ENCODE data around the gene FAM83G. TPM values are rescaled to one million over a fixed set of nuclear protein-coding genes. Genes with fewer than 3 reads are reported as not detected.
"Not testable (repeated sequence)": the region's sequence is repeated elsewhere in the genome, so short reads cannot be mapped to it uniquely, and the experiment has no call there.

FAM83G gene
- total and polyA plus RNA-seq, 2 donors (not counting 3 experiments of a cell fraction or from before 2014, with no cell fraction given), result 7.0 to 10.9 TPM

- BruUV-seq (replicated peaks); intact Hi-C loops (cut with micrococcal nuclease); H3K9me3 ChIP-seq (replicated peaks; ENCODE audit: control insufficient read depth, insufficient read depth, low read length); CTCF ChIA-PET; H2AFZ ChIP-seq (ENCODE audit: low read depth, low read length); H3K36me3 ChIP-seq (ENCODE audit: control insufficient read depth in 2 of 2, extremely low read depth in 1 of 2, insufficient read depth in 2 of 2, low read length in 2 of 2); H3K4me2 ChIP-seq (ENCODE audit: insufficient read depth, low read length); H3K27ac ChIP-seq (ENCODE audit: insufficient read depth, low read depth, low read length); H3K9me1 ChIP-seq (replicated peaks; ENCODE audit: control insufficient read depth, extremely low read depth, insufficient read depth, low read length); H4K20me1 ChIP-seq (replicated peaks; ENCODE audit: control insufficient read depth, extremely low read depth, insufficient read depth, low read length); FAIRE-seq; H3K9ac ChIP-seq (replicated peaks; ENCODE audit: extremely low read depth, insufficient read depth, low read length); H3K4me3 ChIP-seq (replicated peaks in 1 of 3; ENCODE audit: insufficient read depth in 1 of 3, low read depth in 1 of 3, low read length in 3 of 3); dilution Hi-C loops (cut with MboI; ENCODE audit: extremely low pct_ligation_motif_present, low sequenced_read_pairs); H3K79me2 ChIP-seq (ENCODE audit: control insufficient read depth, insufficient read depth, low read length); H3K27me3 ChIP-seq (ENCODE audit: control insufficient read depth in 2 of 2, insufficient read depth in 2 of 2, low read length in 2 of 2); H3K4me1 ChIP-seq (ENCODE audit: control insufficient read depth, extremely low read depth, insufficient read depth, low read length); POLR2A ChIA-PET; DNase-seq (ENCODE audit: low read depth, low spot score): not testable (repeated sequence)
Observed at GRCh38 chr17:19042369-19042768, 37.8 kb upstream of the FAM83G start.

GRCh38 chr17:19041871-19042270, 37.3 kb upstream of the FAM83G start:
- H3K27me3 ChIP-seq (ENCODE audit: control insufficient read depth in 2 of 2, insufficient read depth in 2 of 2, low read length in 2 of 2); H3K9me3 ChIP-seq (replicated peaks; ENCODE audit: control insufficient read depth, insufficient read depth, low read length); dilution Hi-C loops (cut with MboI; ENCODE audit: extremely low pct_ligation_motif_present, low sequenced_read_pairs); H3K4me3 ChIP-seq (replicated peaks in 1 of 3; ENCODE audit: insufficient read depth in 1 of 3, low read depth in 1 of 3, low read length in 3 of 3); H3K4me2 ChIP-seq (ENCODE audit: insufficient read depth, low read length); H3K9me1 ChIP-seq (replicated peaks; ENCODE audit: control insufficient read depth, extremely low read depth, insufficient read depth, low read length); H3K4me1 ChIP-seq (ENCODE audit: control insufficient read depth, extremely low read depth, insufficient read depth, low read length); H3K9ac ChIP-seq (replicated peaks; ENCODE audit: extremely low read depth, insufficient read depth, low read length); H4K20me1 ChIP-seq (replicated peaks; ENCODE audit: control insufficient read depth, extremely low read depth, insufficient read depth, low read length); intact Hi-C loops (cut with micrococcal nuclease); CTCF ChIA-PET; POLR2A ChIA-PET; H3K36me3 ChIP-seq (ENCODE audit: control insufficient read depth in 2 of 2, extremely low read depth in 1 of 2, insufficient read depth in 2 of 2, low read length in 2 of 2); H3K79me2 ChIP-seq (ENCODE audit: control insufficient read depth, insufficient read depth, low read length); H2AFZ ChIP-seq (ENCODE audit: low read depth, low read length); BruUV-seq (replicated peaks); FAIRE-seq; H3K27ac ChIP-seq (ENCODE audit: insufficient read depth, low read depth, low read length); DNase-seq (ENCODE audit: low read depth, low spot score): not testable (repeated sequence)

GRCh38 chr17:19040350-19040749, 35.8 kb upstream of the FAM83G start:
- H3K9ac ChIP-seq (replicated peaks; ENCODE audit: extremely low read depth, insufficient read depth, low read length); POLR2A ChIA-PET; FAIRE-seq; intact Hi-C loops (cut with micrococcal nuclease); H2AFZ ChIP-seq (ENCODE audit: low read depth, low read length); H3K27ac ChIP-seq (ENCODE audit: insufficient read depth, low read depth, low read length); H3K4me2 ChIP-seq (ENCODE audit: insufficient read depth, low read length); dilution Hi-C loops (cut with MboI; ENCODE audit: extremely low pct_ligation_motif_present, low sequenced_read_pairs); H3K4me1 ChIP-seq (ENCODE audit: control insufficient read depth, extremely low read depth, insufficient read depth, low read length); H4K20me1 ChIP-seq (replicated peaks; ENCODE audit: control insufficient read depth, extremely low read depth, insufficient read depth, low read length); H3K27me3 ChIP-seq (ENCODE audit: control insufficient read depth in 2 of 2, insufficient read depth in 2 of 2, low read length in 2 of 2); BruUV-seq (replicated peaks); H3K36me3 ChIP-seq (ENCODE audit: control insufficient read depth in 2 of 2, extremely low read depth in 1 of 2, insufficient read depth in 2 of 2, low read length in 2 of 2); H3K9me3 ChIP-seq (replicated peaks; ENCODE audit: control insufficient read depth, insufficient read depth, low read length); H3K4me3 ChIP-seq (replicated peaks in 1 of 3; ENCODE audit: insufficient read depth in 1 of 3, low read depth in 1 of 3, low read length in 3 of 3); DNase-seq (ENCODE audit: low read depth, low spot score); H3K79me2 ChIP-seq (ENCODE audit: control insufficient read depth, insufficient read depth, low read length); CTCF ChIA-PET; H3K9me1 ChIP-seq (replicated peaks; ENCODE audit: control insufficient read depth, extremely low read depth, insufficient read depth, low read length): not testable (repeated sequence)

GRCh38 chr17:19038730-19039129, 34.2 kb upstream of the FAM83G start:
- H3K9ac ChIP-seq (replicated peaks; ENCODE audit: extremely low read depth, insufficient read depth, low read length); BruUV-seq (replicated peaks); intact Hi-C loops (cut with micrococcal nuclease); H2AFZ ChIP-seq (ENCODE audit: low read depth, low read length); H3K9me1 ChIP-seq (replicated peaks; ENCODE audit: control insufficient read depth, extremely low read depth, insufficient read depth, low read length); H3K79me2 ChIP-seq (ENCODE audit: control insufficient read depth, insufficient read depth, low read length); H3K27me3 ChIP-seq (ENCODE audit: control insufficient read depth in 2 of 2, insufficient read depth in 2 of 2, low read length in 2 of 2); H3K27ac ChIP-seq (ENCODE audit: insufficient read depth, low read depth, low read length); H3K4me3 ChIP-seq (replicated peaks in 1 of 3; ENCODE audit: insufficient read depth in 1 of 3, low read depth in 1 of 3, low read length in 3 of 3); H3K36me3 ChIP-seq (ENCODE audit: control insufficient read depth in 2 of 2, extremely low read depth in 1 of 2, insufficient read depth in 2 of 2, low read length in 2 of 2); dilution Hi-C loops (cut with MboI; ENCODE audit: extremely low pct_ligation_motif_present, low sequenced_read_pairs); H3K9me3 ChIP-seq (replicated peaks; ENCODE audit: control insufficient read depth, insufficient read depth, low read length); CTCF ChIA-PET; POLR2A ChIA-PET; H3K4me1 ChIP-seq (ENCODE audit: control insufficient read depth, extremely low read depth, insufficient read depth, low read length); H4K20me1 ChIP-seq (replicated peaks; ENCODE audit: control insufficient read depth, extremely low read depth, insufficient read depth, low read length); DNase-seq (ENCODE audit: low read depth, low spot score); H3K4me2 ChIP-seq (ENCODE audit: insufficient read depth, low read length): not testable (repeated sequence)
- peak; percentile 71 for FAIRE-seq

Measured in endothelial cell of umbilical vein (primary cell).